Endothelial cell of umbilical vein (primary cell): ENCODE results near the gene KIAA0825. TPM values are rescaled to one million over a fixed set of nuclear protein-coding genes. Genes with fewer than 3 reads are reported as not detected.

Experiments used
- BruUV-seq: library from RNA; stranded (reverse); fragments of 400-500 nt; replicated peaks from 2 replicates; lab custom pipeline; 2021; lab: Mats Ljungman, UMichigan
- CTCF ChIA-PET: fragments of 300-600, 350-600 bp; sonication (Branson Sonifier 250); formaldehyde crosslinking; loops from one replicate; lab custom pipeline; 2021; ENCODE audit warnings: antibody characterized with exemption, inconsistent platforms; lab: Charles Lee
- POLR2A ChIA-PET: fragments of 300-600, 350-600 bp; sonication (Branson Sonifier 250); formaldehyde crosslinking; loops from one replicate; lab custom pipeline; 2021; ENCODE audit warnings: antibody characterized with exemption, inconsistent platforms; lab: Charles Lee
- DNase-seq: peaks from one replicate; pipeline ENCODE4 v3.0.0-alpha.2; 2011; ENCODE audit warnings: low read depth, low spot score
- FAIRE-seq: peaks from 2 replicates; lab custom pipeline; 2011; peaks lifted over from hg19 to GRCh38; lab: Jason Lieb, UNC
- H2AFZ ChIP-seq: 2 replicates; pipeline ENCODE4 v1.6.0; 2012; ENCODE audit warnings: low read depth, low read length, control low read depth, inconsistent platforms
- H3K27ac ChIP-seq: 2 replicates; pipeline ENCODE4 v1.5.1; 2011; ENCODE audit warnings: low read depth, mild to moderate bottlenecking, control low read depth, low read length, moderate library complexity; ENCODE audit not compliant: insufficient read depth
- H3K27me3 ChIP-seq, 2 experiments: 2 replicates each; pipeline versions ENCODE4 v1.6.0 to v1.6.1; 2011; ENCODE audit warnings: low read length in 2 of 2, mixed read lengths in 1 of 2; ENCODE audit not compliant: control insufficient read depth in 2 of 2, insufficient read depth in 2 of 2
- H3K36me3 ChIP-seq, 2 experiments: 2 replicates in 1 of 2; 3 replicates in 1 of 2; pipeline ENCODE4 v1.5.1; 2011; ENCODE audit warnings: low read length in 2 of 2, mild to moderate bottlenecking in 1 of 2, moderate library complexity in 1 of 2; ENCODE audit not compliant: control insufficient read depth in 2 of 2, insufficient read depth in 2 of 2; ENCODE audit errors: extremely low read depth in 1 of 2
- H3K4me1 ChIP-seq: 3 replicates; pipeline ENCODE4 v1.5.1; 2011; ENCODE audit warnings: mild to moderate bottlenecking, low read length; ENCODE audit not compliant: control insufficient read depth, insufficient read depth; ENCODE audit errors: extremely low read depth
- H3K4me2 ChIP-seq: 2 replicates; pipeline ENCODE4 v1.6.1; 2011; ENCODE audit warnings: low read length, control low read depth, mixed read lengths; ENCODE audit not compliant: insufficient read depth
- H3K4me3 ChIP-seq, 3 experiments: fragments of 200-600 bp in 1 of 3; sonication (generic), shearing (Covaris generic) in 1 of 3; replicated peaks in 1 of 3; 2 replicates each; pipeline ENCODE4 v1.5.1; 2011 to 2016; ENCODE audit warnings: control low read depth in 3 of 3, low read length in 3 of 3, mild to moderate bottlenecking in 2 of 3, inconsistent platforms in 1 of 3, low read depth in 1 of 3, moderate library complexity in 1 of 3; ENCODE audit not compliant: insufficient read depth in 1 of 3
- H3K79me2 ChIP-seq: 2 replicates; pipeline ENCODE4 v1.6.0; 2012; ENCODE audit warnings: low read length, inconsistent platforms; ENCODE audit not compliant: control insufficient read depth, insufficient read depth
- H3K9ac ChIP-seq: replicated peaks from 2 replicates; pipeline ENCODE3; 2011; ENCODE audit warnings: low read length, control low read depth; ENCODE audit not compliant: insufficient read depth; ENCODE audit errors: extremely low read depth
- H3K9me1 ChIP-seq: replicated peaks from 3 replicates; pipeline ENCODE4 v1.6.0; 2011; ENCODE audit warnings: mild to moderate bottlenecking, low read length; ENCODE audit not compliant: control insufficient read depth, insufficient read depth; ENCODE audit errors: extremely low read depth
- H3K9me3 ChIP-seq: replicated peaks from 2 replicates; pipeline ENCODE4 v1.5.1; 2012; ENCODE audit warnings: low read length, inconsistent platforms; ENCODE audit not compliant: control insufficient read depth, insufficient read depth
- H4K20me1 ChIP-seq: replicated peaks from 2 replicates; pipeline ENCODE3; 2011; ENCODE audit warnings: mild to moderate bottlenecking, low read length; ENCODE audit not compliant: control insufficient read depth, insufficient read depth; ENCODE audit errors: extremely low read depth
- CTCF ChIP-seq, 2 donors: IDR thresholded peaks; 1 replicate in 1 of 2; 2 replicates in 1 of 2; pipeline ENCODE4 v1.5.1; 2011; ENCODE audit warnings: low read length in 2 of 2, mild to moderate bottlenecking in 2 of 2, moderate library complexity in 2 of 2, control low read depth in 1 of 2, inconsistent platforms in 1 of 2, low read depth in 1 of 2; ENCODE audit not compliant: insufficient read depth in 1 of 2; ENCODE audit errors: extremely low read depth in 1 of 2
- EZH2 ChIP-seq: IDR thresholded peaks from 2 replicates; pipeline ENCODE4 v1.6.1; 2012; ENCODE audit warnings: borderline replicate concordance, low read depth, mild to moderate bottlenecking, moderate library complexity, low read length, inconsistent platforms; ENCODE audit not compliant: severe bottlenecking
- FOS ChIP-seq: IDR thresholded peaks from 2 replicates; pipeline ENCODE4 v1.6.1; 2011; ENCODE audit warnings: mild to moderate bottlenecking, low read length, moderate library complexity, borderline replicate concordance; ENCODE audit not compliant: insufficient read depth
- GATA2 ChIP-seq: IDR thresholded peaks from 2 replicates; pipeline ENCODE4 v1.7.0; 2011; ENCODE audit warnings: low read depth, mild to moderate bottlenecking, moderate library complexity, mixed read lengths, low read length; ENCODE audit not compliant: insufficient read length, insufficient read depth
- JUN ChIP-seq: IDR thresholded peaks from 2 replicates; pipeline ENCODE4 v1.6.1; 2011; ENCODE audit warnings: borderline replicate concordance, low read depth; ENCODE audit not compliant: insufficient read length, insufficient read depth
- MAX ChIP-seq: IDR thresholded peaks from 2 replicates; pipeline ENCODE4 v1.6.1; 2011; ENCODE audit not compliant: insufficient read depth, insufficient read length
- MYC ChIP-seq: IDR thresholded peaks from one replicate; pipeline ENCODE4 v1.6.1; 2011; ENCODE audit warnings: mild to moderate bottlenecking, low read depth, low read length
- POLR2A ChIP-seq: IDR thresholded peaks from 2 replicates; pipeline ENCODE4 v1.6.1; 2012; ENCODE audit warnings: low read depth, mild to moderate bottlenecking, control low read depth, low read length
- POLR2AphosphoS5 ChIP-seq: IDR thresholded peaks from 2 replicates; pipeline ENCODE4 v1.6.1; 2012; ENCODE audit warnings: low read depth, mild to moderate bottlenecking, control low read depth, low read length, moderate library complexity; ENCODE audit not compliant: insufficient read depth
- dilution Hi-C: fragments of 300-500 bp; cut with MboI; formaldehyde crosslinking; loops from one replicate; pipeline ENCODE4 v1.15.0; 2019; ENCODE audit warnings: low sequenced_read_pairs; ENCODE audit not compliant: extremely low pct_ligation_motif_present
- intact Hi-C: fragments of 100-400 bp; cut with micrococcal nuclease; formaldehyde crosslinking; loops from one replicate; pipeline ENCODE4 v1.10.0; 2022
- polyA plus RNA-seq, 4 experiments: library from polyadenylated mRNA; depleted of rRNA in 3 of 4; stranded (reverse) in 3 of 4; unstranded in 1 of 4; fragments of >200 nt; gene quantifications; 2 replicates each; pipeline versions ENCODE4 v1.2.1 to v1.2.3, GENCODE V29; 2011 to 2012; ENCODE audit warnings: missing spikeins in 1 of 4
- total RNA-seq: library from RNA; stranded (reverse); gene quantifications from 2 replicates; pipeline ENCODE4 v1.2.3, GENCODE V29; 2021

Gene KIAA0825
- total and polyA plus RNA-seq, 2 donors (not counting 3 experiments of a cell fraction or from before 2014, with no cell fraction given), result 0.15 to 1.1 TPM

DNA sequence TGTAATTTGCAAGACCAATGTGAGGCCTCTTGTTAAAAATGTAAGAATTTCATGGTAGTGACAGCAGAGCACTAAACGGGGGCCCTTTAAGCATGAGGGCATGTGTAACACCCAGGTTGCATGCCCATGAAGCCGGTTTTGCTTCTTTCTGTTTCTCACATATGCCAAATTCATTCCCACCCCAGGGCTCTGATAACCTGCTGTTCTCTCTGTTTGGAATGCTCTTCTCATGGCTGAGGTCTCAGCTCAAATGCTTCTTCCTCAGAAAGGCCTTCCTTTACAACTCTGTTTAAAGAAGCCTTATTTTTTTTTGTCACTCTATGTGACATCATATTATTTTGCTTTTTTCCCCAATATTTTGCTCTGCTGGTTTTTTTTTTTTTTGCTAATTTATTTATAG, 369.0 kb downstream of the KIAA0825 start:
- Histone ChIP-seq H2AFZ (no peak overlapping the region), H3K36me3 (no peaks in the 10 kb centered on the region), H3K4me1 (no peaks in the 10 kb centered on the region), H3K9me3 (no peaks in the 10 kb centered on the region), H3K9me1 (no peaks in the 10 kb centered on the region), H3K27ac (no peak overlapping the region), H3K4me2 (no peak overlapping the region), H3K4me3 (no peak overlapping the region), H4K20me1 (no peaks in the 10 kb centered on the region), H3K27me3 (peaks cover 0 to 2% of the 10 kb centered on the region in 2 experiments), H3K79me2 (no peaks in the 10 kb centered on the region), H3K9ac (no peak overlapping the region)
- ChIA-PET CTCF (no interaction called here), POLR2A (no interaction called here)
- no peak for TF ChIP-seq FOS
- no peak for TF ChIP-seq POLR2AphosphoS5
- no peak for TF ChIP-seq JUN
- no peak for TF ChIP-seq EZH2
- TF ChIP-seq GATA2, result no peak
- TF ChIP-seq POLR2A, result no peak
- TF ChIP-seq MAX, result no peak
- no peak for TF ChIP-seq CTCF (IDR thresholded peaks at IDR 0.05; ENCODE audit: extremely low read depth in 1 of 2, insufficient read depth in 1 of 2, low read depth in 1 of 2, low read length in 2 of 2)
- no peak for TF ChIP-seq MYC
- no TSS peak for BruUV-seq
- intact Hi-C loops (no loop called here), dilution Hi-C loops (no loop called here)
- FAIRE-seq (no peak), DNase-seq (no peak)
